ENCODE measurements around the gene WNT8A.

WNT8A gene

GRCh38 chr5:138140268-138140667 lies 56.4 kb downstream of the WNT8A start:
- TF ChIP-seq, protein P1, sequence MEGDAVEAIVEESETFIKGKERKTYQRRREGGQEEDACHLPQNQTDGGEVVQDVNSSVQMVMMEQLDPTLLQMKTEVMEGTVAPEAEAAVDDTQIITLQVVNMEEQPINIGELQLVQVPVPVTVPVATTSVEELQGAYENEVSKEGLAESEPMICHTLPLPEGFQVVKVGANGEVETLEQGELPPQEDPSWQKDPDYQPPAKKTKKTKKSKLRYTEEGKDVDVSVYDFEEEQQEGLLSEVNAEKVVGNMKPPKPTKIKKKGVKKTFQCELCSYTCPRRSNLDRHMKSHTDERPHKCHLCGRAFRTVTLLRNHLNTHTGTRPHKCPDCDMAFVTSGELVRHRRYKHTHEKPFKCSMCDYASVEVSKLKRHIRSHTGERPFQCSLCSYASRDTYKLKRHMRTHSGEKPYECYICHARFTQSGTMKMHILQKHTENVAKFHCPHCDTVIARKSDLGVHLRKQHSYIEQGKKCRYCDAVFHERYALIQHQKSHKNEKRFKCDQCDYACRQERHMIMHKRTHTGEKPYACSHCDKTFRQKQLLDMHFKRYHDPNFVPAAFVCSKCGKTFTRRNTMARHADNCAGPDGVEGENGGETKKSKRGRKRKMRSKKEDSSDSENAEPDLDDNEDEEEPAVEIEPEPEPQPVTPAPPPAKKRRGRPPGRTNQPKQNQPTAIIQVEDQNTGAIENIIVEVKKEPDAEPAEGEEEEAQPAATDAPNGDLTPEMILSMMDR (IDR thresholded peaks at IDR 0.05) = no peak
- Histone ChIP-seq H3K27ac (no peak overlapping the region), H3K4me3 (no peak overlapping the region)
- no peak for DNase-seq (ENCODE audit: low spot score)

Data from coronary artery (tissue), 2 donors.